ENCODE data around the gene RGS19. TPM values are rescaled to one million over a fixed set of nuclear protein-coding genes. Genes with fewer than 3 reads are reported as not detected.

The RGS19 gene
- total RNA-seq, 4 donors from 2014 or later, result 12.9 to 35.7 (median 20.1) TPM

GRCh38 chr20:64033981-64034493, 45.3 kb downstream of the RGS19 start:
- DNase-seq (ENCODE audit: low spot score in 2 of 2), result no peak
- peaks cover 0 to 15% (median 7%) of the 10 kb centered on the region in 4 donors for H3K4me1 ChIP-seq
- H3K27me3 ChIP-seq, result peaks cover 0 to 23% of the 10 kb centered on the region in 2 donors
- H3K27ac ChIP-seq, result no peak overlapping the region
- 60 to 73% methylated on average over 8 to 11 of the region's 11 CpGs for WGBS, 2 donors
- no peaks in the 10 kb centered on the region for H3K9me3 ChIP-seq
- H3K36me3 ChIP-seq, result peaks cover 0 to 74% (median 19%) of the 10 kb centered on the region in 3 donors
- no peak overlapping the region for H3K4me3 ChIP-seq
- TF ChIP-seq CTCF (IDR thresholded peaks at IDR 0.05) (no peak), EP300 (IDR thresholded peaks at IDR 0.05) (no peak), POLR2A (IDR thresholded peaks at IDR 0.05) (no peak)

GRCh38 chr20:64032706-64033624, 46.4 kb downstream of the RGS19 start:
- no peaks in the 10 kb centered on the region for H3K9me3 ChIP-seq
- peaks cover 0 to 85% (median 28%) of the 10 kb centered on the region in 3 donors for H3K36me3 ChIP-seq
- TF ChIP-seq POLR2A (IDR thresholded peaks at IDR 0.05) (no peak), EP300 (IDR thresholded peaks at IDR 0.05) (no peak), CTCF (IDR thresholded peaks at IDR 0.05) (no peak)
- peaks cover 0 to 13% of the 10 kb centered on the region in 2 donors for H3K27me3 ChIP-seq
- 84 to 87% methylated on average over 29 to 31 of the region's 31 CpGs for WGBS, 2 donors
- no peak for DNase-seq (ENCODE audit: low spot score in 2 of 2)
- no peak overlapping the region for H3K27ac ChIP-seq
- H3K4me3 ChIP-seq, result no peak overlapping the region
- H3K4me1 ChIP-seq, result peaks cover 0 to 4% (median 2%) of the 10 kb centered on the region in 4 donors

GRCh38 chr20:64031822-64032314, 47.5 kb downstream of the RGS19 start:
- H3K27me3 ChIP-seq, result peaks cover 0 to 2% of the 10 kb centered on the region in 2 donors
- DNase-seq (ENCODE audit: low spot score in 2 of 2), result no peak
- peaks cover 3 to 96% (median 38%) of the 10 kb centered on the region in 3 donors for H3K36me3 ChIP-seq

GRCh38 chr20:64030371-64031134, 48.8 kb downstream of the RGS19 start:
- H3K27me3 ChIP-seq, result no peaks in the 10 kb centered on the region
- H3K4me1 ChIP-seq, result no peaks in the 10 kb centered on the region
- no peaks in the 10 kb centered on the region for H3K9me3 ChIP-seq
- no peak overlapping the region for H3K27ac ChIP-seq
- peaks cover 3 to 100% (median 51%) of the 10 kb centered on the region in 3 donors for H3K36me3 ChIP-seq
- TF ChIP-seq CTCF (IDR thresholded peaks at IDR 0.05), result no peak
- 85 to 86% methylated on average over 13 to 20 of the region's 20 CpGs for WGBS, 2 donors
- no peak overlapping the region for H3K4me3 ChIP-seq
- DNase-seq (ENCODE audit: low spot score in 2 of 2), result no peak

More at GRCh38 chr20:64031822-64032314, 47.5 kb downstream of the RGS19 start:
- TF ChIP-seq POLR2A (IDR thresholded peaks at IDR 0.05), result no peak
- TF ChIP-seq EP300 (IDR thresholded peaks at IDR 0.05), result no peak
- no peak for TF ChIP-seq CTCF (IDR thresholded peaks at IDR 0.05)
- Histone ChIP-seq H3K4me1 (no peaks in the 10 kb centered on the region), H3K9me3 (no peaks in the 10 kb centered on the region), H3K27ac (no peak overlapping the region), H3K4me3 (no peak overlapping the region)
- 88 to 90% methylated on average over 15 to 16 of the region's 19 CpGs for WGBS, 2 donors
